Ecto neural progenitor cell (in vitro differentiated cells): Measurements from ENCODE around the gene ABHD12B.
A peak's percentile ranks its signal among the peaks of the same experiment; 100 is the strongest.
"Not testable (repeated sequence)": the region's sequence is repeated elsewhere in the genome, so short reads cannot be mapped to it uniquely, and the experiment has no call there.

Source experiments
- DNase-seq: peaks from one replicate; pipeline ENCODE4 v3.0.0-alpha.2; 2018; ENCODE audit warnings: low spot score

ABHD12B gene

DNA sequence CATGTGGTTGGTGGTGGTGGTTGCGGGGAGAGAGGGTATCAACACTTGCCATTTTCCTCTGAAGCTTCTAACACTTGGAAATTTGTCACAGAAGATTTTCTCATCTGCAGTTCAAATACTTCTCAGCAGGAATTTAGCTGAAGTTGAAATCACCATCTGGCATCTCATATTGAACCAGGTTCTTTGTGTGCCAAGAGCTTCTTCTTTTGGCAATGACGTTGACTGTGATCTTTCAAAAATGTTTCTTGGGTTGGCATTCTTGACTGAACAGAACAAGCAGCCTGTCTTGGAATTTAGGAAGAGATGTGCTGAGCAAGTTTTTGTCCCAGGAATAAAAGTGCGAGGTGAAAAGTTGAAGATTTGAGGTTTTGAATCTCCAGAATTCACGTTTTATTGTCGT lies 32.2 kb upstream of the ABHD12B start:
- DNase-seq: no peak

DNA sequence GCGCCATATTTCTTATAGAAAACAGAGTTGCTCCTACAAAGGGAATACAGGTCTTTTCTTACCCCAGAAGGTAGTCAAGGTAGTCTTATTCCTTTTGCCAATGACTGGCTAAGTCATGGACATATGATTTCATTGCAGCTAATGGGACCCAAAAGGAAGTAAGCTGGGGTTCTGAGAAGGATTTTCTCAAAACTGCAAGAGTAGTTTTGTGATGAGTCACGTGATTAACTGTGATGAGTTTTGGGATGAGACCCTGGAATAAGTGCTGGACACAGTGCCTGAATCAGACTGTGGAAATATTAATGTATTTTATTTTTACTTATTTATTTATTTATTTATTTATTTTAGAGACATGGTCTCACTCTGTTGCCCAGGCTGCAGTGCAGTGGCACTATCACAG lies 27.5 kb upstream of the ABHD12B start:
- DNase-seq: no peak

DNA sequence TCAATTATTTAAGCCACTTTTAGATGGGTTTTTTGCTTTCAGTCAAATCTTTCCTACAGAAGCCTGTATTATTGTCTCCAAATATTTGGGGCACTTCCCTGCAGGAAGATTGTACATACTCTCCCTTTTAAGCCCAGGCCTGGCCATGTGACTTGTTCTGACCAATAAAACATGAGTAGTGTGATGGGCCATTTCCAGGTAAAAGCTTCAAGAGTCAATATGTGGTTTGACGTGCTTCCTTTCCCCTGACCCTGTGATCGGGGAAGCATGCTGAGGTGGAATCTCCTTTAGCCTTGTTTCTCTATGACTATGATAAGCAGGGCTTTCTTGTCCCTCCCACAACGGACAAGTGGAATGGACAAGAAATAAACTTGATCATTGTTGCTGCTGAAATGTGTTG lies 26.7 kb upstream of the ABHD12B start:
- DNase-seq: no peak

DNA sequence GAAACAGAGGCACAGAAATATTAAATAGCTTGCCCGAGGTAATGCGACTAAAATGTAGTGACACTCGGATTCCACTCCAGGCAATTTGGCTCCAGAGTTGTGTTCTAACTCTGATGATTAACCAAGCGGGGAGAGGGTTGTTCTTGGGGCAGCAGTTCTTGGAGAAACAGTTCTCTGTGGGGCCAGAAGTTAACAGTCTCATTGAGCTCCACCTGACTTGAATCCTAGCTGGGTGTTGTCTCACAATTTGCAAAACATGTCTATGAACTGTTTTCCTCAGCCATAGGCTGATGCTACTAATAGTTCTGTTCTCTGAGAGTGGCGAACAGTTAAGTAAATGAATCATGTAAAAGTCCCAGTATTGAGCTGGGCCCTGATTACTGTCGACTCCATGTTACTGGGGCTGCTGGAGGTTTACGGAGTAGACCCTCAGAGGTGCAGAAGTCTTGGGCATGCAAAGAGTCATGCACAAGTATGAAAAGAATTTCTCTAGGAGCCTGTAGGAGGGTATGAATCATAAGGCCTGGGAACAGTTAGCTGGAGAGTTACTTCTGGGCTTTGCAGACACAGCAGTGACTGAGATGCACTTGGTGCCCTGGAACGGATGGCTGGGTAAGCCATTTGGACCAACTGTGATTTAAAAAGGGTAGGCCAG lies 25.5 kb upstream of the ABHD12B start:
- DNase-seq: no peak

DNA sequence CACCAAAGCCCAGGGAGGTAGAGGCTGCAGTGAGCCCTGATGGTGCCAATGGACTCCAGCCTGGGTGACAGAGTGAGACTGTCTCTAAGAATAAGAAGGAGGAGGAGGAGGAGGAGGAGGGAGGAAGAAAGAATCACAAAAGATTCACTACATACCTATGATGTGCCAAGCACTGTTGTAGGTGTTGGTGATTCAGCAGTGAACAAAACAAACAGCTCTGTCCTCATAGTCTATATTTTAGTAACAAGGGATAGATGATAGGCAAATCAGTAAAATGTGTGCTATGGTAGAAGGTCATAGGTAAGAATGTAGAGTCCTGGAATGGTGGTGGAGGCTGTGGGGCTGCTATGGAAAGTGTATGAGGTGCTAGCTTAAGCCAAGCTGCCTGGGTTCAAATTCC lies 18.0 kb upstream of the ABHD12B start:
- DNase-seq: no peak

DNA sequence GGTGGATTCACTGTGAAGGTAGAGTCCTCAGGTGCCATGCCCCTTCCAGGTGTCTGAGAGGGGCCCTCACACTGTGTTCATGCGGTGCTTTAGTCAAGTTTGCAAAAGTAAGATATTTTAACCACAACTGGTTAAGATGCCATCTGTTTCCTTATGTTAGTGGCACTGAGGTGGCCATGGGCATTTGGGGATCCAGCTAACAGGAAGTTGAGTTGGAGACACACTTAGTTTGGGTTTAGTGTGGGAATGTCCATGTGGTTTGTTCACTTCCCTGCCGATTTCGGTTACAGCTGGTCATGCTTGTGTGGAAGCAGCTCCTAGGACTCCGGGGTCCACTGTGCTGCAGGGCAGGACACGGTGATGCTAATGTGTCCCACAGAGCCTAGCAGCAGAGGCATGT lies 17.3 kb upstream of the ABHD12B start:
- no peak for DNase-seq

DNA sequence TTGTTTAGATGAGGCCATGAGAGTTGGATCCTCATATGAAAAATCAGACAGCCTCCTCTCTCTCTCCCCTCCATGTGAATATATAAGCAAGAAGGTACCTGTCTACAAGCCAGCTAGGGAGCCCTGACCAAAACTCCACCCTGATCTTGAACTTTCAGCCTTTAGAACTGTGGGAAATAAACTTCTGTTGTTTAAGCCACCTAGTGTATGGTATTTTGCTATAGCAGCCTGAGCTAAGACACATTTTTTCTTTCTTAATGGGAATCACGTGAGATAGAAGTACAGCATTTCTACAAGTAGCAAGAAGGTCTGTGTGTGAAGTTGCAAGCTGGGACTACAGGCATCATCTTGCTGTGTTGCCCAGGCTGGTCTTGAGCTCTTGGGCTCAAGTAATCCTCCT lies 16.3 kb upstream of the ABHD12B start:
- DNase-seq: no peak

DNA sequence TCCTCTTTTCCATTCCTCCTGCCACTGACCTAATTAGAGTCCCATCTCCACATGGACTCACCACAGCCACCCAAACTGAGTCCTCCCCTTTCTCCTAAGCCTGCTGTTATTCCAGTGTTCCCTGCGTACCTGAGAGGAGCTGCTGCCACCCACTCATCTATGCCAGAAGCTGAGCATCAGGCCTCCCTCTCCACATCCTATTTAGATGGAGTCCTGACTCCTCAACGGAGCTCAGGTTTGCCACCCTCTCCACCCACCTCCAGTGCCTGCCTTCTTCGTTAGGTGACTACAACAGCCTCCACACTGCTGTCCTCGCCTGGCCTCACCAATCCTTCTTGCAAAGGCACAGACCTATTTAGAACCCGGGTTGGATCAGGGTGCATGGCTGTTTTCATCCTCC lies 15.2 kb upstream of the ABHD12B start:
- no peak for DNase-seq

DNA sequence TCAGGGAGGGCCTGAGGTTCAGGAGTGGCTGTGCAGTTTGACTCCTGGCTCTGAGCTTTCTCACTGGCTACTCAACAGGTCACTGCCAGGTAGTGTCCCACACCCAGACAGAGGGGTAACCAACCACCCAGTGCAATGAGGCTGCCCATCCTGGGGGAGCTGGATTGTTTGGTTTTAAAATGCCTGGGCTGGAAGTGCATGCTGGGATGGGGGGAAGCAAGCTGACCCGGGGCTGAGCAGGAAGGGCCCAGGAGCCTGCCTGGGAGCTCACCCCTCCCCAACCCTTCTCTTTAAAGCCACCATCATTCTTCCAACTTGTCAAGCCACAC lies 12.6 kb upstream of the ABHD12B start:
- no peak for DNase-seq

DNA sequence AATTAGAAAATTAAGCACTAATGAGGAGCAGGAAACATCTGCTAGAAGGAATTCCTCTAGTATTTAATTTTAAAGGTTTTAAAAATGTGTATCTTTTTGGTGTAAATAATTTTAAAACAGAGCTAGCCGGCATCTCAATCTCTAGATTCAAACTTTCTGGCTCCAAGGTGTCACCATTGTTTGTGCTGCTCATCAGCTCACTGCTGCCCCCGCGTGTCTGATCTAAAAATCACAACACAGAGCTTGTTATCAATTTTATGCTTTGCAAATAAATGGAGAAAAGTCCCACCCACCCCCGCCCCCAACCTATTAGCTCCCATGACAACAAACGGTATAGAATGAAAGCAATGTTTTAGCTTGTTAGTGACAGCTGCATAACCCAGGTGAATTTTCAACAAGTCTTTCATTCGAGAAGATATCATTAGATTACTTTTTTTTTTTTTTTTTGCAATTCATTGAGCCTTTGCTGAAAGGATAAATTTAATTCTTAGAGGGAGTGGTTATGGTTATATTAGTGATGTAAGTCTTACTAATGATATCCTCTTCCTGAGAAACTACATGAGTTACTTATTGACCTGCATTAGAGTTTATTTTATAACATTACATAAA lies 11.3 kb upstream of the ABHD12B start:
- peak; percentile 85 for DNase-seq

DNA sequence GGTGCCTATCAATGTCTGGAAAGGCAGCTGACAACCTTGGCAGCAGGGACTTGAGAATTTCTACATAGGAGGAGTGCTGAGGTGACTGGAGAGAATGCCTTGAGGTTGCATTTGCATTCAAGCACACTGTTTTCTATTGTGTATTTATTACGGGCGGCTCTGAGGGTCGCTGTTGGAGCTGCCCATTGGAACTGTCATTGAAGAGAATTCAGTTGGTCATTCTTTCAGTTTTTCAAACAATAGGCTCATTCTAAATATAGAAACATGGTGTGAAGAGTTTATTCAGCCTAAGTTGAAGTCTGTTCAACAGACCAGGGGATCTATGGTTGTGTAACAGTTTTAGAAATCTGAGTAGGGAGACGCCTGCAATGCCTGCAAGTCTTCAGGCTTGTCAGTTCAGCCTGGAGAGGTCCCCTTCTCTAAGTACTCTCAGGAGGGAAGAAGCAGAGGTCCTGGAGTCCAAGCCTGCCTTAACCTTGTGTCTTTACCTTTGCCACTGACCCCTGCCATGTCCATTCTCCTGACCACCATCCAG lies 9.8 kb upstream of the ABHD12B start:
- DNase-seq: no peak

DNA sequence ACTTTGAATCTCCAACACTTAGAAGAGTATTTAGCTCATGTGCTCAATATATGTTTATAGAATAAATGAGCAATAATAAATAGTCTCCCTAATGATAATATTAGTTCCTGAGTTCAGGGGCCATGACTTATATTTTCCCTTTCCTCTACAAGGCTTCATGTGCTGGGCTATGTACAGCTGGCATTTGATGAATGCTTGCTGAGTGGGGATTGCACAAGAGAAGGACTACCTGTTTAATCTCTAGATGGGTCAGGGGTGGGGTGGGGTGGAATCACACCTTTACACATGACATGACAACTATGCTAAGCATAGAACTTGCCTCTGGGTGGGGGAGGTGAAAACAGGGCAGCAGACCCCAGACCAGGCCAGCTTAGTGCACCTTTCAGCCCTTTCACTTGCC lies 7.6 kb upstream of the ABHD12B start:
- DNase-seq: no peak

DNA sequence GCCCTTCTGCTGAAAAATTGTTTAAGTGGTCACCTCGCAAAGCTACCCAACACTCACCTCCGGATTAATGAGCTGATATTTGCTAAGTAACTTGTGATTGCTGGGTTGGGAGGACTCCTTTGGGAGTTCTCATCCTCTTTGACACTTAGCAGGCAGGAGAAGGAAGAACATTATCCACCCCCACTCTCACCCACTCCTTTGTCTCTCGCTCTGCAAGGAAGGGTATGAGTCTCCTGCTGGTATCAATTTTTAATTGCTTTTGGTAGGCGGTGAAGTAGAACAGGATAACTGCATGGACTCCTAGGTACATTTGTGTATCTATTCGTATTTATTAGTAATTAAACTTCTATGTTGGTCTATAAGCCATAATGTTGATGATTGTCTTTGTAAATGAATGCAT lies 6.9 kb upstream of the ABHD12B start:
- no peak for DNase-seq

DNA sequence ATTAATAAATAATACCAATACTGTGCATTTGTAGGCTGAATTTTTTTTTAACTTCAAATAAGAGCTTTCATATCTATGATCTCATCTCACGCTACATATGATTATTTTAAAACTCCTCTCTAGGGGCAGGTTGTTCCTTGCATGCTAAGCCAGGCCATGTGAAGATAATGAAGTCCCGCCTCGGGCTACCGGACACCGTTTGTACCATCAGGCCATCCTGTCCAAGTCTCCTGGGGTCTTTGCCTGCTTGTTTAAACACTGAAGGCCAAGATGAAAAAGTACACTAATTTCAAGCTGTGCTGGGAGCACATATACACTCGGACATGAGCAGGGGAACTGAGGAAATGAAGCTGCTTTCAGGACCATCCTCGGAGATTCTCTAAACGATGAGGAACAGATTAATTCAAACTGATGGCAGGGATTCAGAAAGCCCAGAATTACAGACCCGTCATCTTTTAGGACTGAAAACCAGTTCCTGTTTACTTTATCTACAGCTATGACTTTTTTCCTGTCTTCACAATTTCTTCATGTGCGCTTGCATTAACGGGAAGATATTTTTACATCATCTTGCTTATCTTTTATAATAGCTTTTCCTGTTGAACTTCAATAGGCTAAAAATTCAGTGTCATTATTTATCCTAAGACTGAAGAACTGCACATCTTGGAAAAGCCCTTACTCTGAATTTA lies 6.3 kb upstream of the ABHD12B start:
- DNase-seq: no peak

DNA sequence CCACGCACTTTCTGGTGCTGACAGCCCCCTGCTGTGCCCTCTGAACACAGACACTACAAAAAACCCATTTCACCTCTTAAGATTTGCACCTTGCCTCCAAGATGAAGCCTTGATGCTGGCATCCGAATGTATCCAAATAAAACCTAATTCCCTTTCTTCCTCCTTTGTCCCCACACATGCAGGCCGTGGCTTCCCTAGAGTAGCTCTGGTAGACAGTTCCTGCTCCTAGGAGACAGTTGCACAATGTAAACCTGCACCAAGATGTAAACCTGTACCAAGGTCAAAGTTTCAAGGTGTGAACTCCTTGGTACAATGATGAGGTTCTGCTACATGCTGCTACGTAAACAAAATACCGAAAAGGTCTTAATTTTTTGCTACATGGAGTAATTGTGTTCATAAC lies 625 bp upstream of the ABHD12B start:
- no peak for DNase-seq

DNA sequence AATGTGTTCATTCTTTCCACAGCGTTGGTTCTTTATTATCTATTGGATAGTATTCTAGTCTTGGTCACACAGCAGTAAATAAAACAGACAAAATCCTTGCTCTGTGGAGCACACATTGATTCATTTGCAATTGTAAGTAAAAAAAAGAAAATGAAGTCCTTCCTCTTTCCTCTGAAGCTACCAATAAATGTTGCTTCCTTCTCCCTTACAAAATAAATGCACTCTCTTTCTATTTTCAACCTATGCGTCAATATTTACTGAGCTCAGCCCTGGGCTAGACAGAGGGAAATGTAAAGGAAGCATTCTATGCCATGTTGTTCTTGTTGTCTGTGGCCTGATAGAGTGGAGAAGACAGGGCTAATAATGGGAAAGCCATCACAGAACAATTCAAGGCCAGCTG lies 2.9 kb downstream of the ABHD12B start:
- DNase-seq: no peak

DNA sequence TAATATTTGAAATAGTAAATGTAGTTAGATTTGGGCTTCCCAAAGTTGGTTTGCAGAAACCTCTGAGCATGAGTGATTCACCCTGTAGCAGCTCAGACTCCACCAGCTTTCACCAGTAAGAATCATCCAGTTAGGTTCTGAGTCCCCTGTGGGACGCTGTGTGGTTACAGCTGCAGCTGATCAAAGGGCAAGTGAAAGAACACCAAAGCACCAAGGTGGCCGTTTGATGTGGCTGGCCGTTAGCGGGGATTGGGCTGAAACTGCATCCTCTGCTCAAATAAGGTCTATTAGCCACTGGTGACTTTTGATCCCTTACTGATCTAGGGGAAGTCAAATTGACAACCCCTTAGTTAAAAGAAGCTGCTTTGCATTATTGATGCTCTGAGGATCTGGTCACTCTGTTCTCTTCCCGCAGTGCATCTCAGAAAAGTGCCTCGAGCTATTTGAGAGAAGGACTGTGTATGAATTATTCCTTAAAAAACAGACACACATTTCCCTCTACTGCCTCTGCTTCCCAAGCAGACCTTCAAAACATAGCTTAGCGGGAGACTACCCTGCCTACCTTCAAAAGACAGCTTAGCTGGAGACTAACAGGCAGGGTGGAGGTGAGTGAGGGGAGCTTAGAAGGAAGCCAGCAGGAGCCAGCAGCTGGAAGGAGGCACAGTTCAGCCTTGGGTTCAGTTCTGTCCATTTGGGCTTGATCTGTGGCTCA lies 3.7 kb downstream of the ABHD12B start:
- no peak for DNase-seq

DNA sequence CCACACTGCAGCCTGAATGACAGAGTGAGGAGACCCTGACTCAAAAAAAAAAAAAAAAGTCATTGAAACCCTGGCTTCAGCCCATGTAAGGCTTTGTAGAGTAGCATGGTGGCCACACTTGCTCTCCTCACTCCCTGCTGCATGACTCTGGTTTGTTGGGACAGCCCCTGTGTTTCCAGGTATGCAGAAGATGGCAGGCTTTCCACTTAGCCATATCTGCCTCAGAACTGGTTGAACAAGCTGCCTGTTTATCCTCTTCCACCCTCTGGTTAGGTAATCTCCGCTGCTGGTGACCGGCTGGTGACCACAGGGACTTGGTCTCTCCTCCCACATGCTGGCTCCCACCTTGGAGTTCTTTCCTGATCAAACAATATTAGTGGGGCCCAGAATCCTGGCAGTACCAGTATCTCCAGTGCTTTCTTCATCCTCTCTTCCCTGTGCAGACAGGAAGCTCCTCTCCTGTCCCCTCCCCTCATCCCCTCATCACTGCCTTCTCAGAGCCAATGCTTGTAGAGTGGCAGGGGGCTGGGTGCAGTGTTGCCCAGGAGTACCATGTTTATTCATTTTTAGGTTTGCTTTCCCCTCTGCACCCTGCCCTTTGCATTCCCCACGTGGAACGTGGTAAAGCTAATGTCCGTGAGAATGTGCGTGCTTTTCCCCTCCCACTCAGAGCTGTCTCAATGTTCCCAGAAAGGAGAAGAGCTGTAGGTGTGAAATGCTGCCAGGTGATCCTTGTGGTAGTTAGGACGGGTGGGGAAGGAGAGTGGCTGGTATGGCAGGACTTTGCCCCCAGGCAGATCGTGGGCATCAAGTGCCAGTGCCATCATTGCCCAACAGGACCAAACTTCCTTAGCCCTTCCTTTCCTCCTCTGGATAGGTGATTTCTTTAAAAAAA lies 11.3 kb downstream of the ABHD12B start:
- no peak for DNase-seq

DNA sequence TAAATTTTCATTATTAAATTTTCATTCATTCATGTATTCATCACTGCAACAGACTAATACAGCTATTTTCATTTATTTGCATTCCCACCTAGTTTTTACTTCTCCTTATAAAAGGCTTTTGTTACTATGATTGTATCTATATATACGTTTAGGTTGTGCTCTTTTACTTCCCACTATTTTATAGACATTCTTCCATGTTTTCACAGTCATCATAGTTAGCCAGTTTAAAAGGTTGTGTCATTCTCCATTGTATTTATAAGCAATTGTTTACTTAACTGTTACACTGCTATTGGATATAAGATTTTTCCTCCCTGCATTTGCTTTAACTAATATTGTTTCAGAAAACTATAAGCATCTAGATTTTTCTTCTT lies 12.0 kb downstream of the ABHD12B start:
- no peak for DNase-seq

DNA sequence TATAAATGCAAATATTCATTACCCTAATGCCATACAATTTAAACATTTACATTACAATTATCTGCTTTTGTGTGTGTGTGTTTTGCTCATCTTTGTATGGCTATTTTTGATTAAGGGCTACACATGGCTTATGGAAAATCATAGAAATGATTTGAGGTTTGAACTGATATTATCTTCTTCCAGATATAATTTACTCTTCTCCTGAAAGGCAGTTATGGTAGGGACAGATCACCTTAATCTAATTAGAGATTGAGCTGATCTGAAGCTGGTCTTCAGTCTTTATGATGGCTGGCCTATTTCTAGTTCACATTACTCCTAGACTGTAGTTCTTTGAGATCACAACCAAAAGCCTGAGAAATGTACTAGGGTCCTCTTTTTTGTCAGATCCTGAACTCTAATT lies 15.6 kb downstream of the ABHD12B start:
- DNase-seq: no peak

DNA sequence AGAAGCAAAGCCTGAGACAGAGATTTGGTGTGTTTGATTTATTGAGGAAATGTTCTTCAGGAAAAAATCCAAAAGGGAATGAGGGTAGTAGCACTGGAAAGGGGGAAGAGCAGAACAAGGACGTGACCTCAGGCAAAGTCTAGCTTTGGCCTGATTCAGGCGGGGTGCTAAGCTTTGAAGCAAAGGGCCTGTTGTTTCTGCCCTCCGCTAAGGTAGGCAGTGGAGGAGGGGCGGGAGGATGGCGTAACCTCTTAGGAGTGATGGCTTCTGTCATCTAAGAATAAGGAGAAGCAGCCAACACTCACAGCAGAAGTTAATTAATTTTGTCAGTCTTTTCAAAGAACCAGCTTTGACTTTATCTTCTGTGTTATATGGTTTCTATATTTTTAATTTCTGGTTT lies 20.4 kb downstream of the ABHD12B start:
- no peak for DNase-seq

DNA sequence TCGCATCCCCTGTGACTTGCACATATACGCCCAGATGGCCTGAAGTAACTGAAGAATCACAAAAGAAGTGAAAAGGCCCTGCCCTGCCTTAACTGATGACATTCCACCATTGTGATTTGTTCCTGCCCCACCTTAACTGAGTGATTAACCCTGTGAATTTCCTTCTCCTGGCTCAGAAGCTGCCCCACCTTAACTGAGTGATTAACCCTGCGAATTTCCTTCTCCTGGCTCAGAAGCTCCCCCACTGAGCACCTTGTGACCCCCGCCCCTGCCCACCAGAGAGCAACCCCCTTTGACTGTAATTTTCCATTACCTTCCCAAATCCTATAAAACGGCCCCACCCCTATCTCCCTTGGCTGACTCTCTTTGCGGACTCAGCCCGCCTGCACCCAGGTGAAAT lies 24.6 kb downstream of the ABHD12B start:
- not testable (repeated sequence) for DNase-seq
